ENCODE results near the gene TMEM117.
A peak's percentile ranks its signal among the peaks of the same experiment; 100 is the strongest.

The TMEM117 gene

DNA sequence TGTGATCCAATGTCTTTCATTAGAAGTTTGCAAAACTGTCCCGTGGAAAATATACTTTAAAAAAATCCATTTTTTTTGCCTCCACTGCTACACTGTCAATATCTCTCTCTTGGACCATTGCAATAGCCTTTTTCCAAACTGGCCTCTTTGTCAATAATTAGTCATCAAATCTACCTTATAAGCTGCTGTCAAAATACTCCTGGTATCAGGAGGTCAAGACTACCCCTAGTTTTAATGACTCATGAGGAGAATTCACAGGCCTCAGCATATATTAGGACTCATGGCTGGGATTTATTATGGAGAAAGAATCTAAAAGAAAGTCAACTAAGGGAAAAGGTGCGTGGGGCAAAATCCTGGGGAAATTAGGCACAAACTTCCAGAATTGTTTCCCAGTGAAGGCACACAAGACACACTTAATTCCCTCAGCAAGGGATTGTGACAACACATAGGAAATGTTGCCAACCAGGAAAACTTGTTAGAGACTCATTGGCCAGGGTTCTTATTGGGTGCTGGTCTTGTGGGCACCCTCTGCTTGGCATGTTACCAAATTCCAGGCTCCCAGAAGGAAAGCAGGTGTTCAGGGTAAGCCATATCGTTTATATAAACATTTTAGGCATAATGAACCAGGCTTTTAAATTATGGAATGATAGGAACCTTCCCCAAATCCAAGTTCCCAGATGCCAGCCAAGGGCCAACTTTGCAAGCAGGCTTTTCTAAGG is 56.1 kb downstream of the TMEM117 start:
- Mint-ChIP-seq H3K9me3 (no peaks in the 10 kb centered on the region), H3K4me3 (no peak overlapping the region), H3K4me1 (no peaks in the 10 kb centered on the region), H3K36me3 (no peaks in the 10 kb centered on the region), H3K27ac (no peak overlapping the region)
- ATAC-seq (no peak), DNase-seq (ENCODE audit: low spot score in 2 of 2) (no peak)

DNA sequence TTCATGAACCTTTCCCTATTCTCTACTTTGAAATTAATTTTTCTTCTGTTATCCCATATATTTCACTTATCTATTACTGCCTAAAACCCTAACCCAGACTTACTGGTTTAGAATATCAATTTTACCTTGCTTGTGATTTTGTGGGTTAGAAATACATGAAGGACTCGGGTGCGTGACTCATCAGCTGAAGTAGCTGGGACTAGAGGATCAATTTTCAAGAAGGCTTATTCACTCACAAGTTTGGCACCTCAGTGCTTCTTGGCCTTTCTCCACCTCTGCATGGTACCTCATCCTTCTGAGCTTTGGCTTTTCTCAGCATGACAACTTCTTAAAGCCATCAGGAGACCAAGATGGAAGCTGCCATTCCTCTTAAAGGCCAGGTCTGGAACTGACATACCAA is 57.8 kb downstream of the TMEM117 start:
- Mint-ChIP-seq H3K4me3 (no peak overlapping the region), H3K36me3 (no peaks in the 10 kb centered on the region), H3K9me3 (no peaks in the 10 kb centered on the region), H3K27ac (no peak overlapping the region), H3K4me1 (no peaks in the 10 kb centered on the region)
- DNase-seq (ENCODE audit: low spot score in 2 of 2) (no peak), ATAC-seq (no peak)

- ATAC-seq (no peak), DNase-seq (ENCODE audit: low spot score in 2 of 2) (no peak)
- Mint-ChIP-seq H3K36me3 (no peaks in the 10 kb centered on the region), H3K27ac (no peak overlapping the region), H3K9me3 (no peaks in the 10 kb centered on the region), H3K4me3 (no peak overlapping the region), H3K4me1 (no peaks in the 10 kb centered on the region)
Observed at GRCh38 chr12:43895580-43896206, 59.8 kb downstream of the TMEM117 start.

DNA sequence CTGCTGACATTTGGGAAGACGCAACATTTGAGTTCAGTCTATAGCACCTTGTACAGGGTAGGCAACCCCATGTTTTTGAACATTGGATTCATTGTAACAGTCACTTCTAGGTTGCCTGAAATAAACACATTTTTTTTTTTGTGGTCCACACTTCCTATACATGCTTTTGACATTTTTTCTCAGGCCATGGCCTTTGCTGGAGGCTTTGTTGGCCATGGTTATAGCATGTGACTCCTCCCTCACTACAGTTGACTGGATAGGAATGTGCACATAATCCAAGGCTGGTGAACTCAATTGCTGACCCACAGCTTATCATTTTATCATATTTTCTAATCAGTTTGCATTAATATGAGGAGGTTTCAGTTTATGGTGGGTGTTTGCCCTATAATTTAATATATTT is 60.6 kb downstream of the TMEM117 start:
- H3K4me1 Mint-ChIP-seq: no peaks in the 10 kb centered on the region
- no peak for ATAC-seq
- DNase-seq (ENCODE audit: low spot score in 2 of 2): no peak
- no peaks in the 10 kb centered on the region for H3K36me3 Mint-ChIP-seq
- H3K27ac Mint-ChIP-seq: no peak overlapping the region
- no peaks in the 10 kb centered on the region for H3K9me3 Mint-ChIP-seq
- H3K4me3 Mint-ChIP-seq: no peak overlapping the region

- H3K27ac Mint-ChIP-seq: no peak overlapping the region
Observed at GRCh38 chr12:43898474-43898873, 62.6 kb downstream of the TMEM117 start.

DNA sequence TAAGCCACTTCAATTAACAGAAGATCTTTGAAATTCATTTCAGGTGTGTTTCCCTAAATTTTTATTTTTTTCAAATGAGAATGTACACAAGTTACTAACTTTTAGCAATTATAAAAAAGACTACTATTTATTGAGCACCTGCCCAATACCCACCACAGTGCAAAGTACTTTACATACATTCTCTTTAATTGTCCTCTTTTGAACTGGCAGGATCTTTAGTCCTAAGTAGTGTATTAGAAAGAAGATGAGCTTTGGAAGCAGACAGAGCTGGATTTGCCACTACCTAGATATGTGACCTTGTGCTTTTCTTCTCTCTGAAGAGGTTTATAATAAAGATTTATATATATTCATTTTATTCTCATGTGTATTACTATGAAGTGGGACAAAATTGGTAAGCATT is 63.7 kb downstream of the TMEM117 start:
- ATAC-seq (no peak), DNase-seq (ENCODE audit: low spot score in 2 of 2) (no peak)
- Mint-ChIP-seq H3K9me3 (no peaks in the 10 kb centered on the region), H3K36me3 (no peaks in the 10 kb centered on the region), H3K27ac (no peak overlapping the region), H3K4me1 (no peaks in the 10 kb centered on the region), H3K4me3 (no peak overlapping the region)

More at GRCh38 chr12:43898474-43898873, 62.6 kb downstream of the TMEM117 start:
- Mint-ChIP-seq H3K36me3 (no peaks in the 10 kb centered on the region), H3K4me3 (no peak overlapping the region), H3K9me3 (no peaks in the 10 kb centered on the region), H3K4me1 (no peaks in the 10 kb centered on the region)
- no peak for DNase-seq (ENCODE audit: low spot score in 2 of 2)
- ATAC-seq: no peak

DNA sequence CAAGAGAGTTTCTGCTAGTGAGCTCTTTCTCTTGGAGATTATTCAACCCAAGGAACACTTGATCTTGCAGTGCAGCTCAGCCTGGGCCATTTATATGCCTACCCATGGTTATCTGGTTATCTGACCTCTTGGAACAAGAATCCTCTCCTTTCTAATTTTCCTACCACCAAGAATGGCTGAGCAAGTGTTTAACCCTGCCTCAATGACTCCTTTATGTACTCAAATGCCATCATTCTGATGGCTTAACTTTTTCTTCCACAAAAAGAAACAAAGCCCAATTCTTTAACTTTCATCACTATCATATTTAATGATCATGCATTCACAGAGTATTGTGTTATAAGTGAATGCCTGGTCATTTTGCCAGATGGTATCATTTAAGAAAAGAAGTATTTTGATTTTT is 67.8 kb downstream of the TMEM117 start:
- Mint-ChIP-seq H3K4me1 (no peaks in the 10 kb centered on the region), H3K36me3 (no peaks in the 10 kb centered on the region), H3K9me3 (peaks cover 3% of the 10 kb centered on the region), H3K4me3 (no peak overlapping the region), H3K27ac (no peak overlapping the region)
- ATAC-seq (no peak), DNase-seq (ENCODE audit: low spot score in 2 of 2) (no peak)

GRCh38 chr12:43912859-43913258 is 77.0 kb downstream of the TMEM117 start:
- Mint-ChIP-seq H3K36me3 (no peaks in the 10 kb centered on the region), H3K27ac (no peak overlapping the region), H3K4me1 (no peaks in the 10 kb centered on the region), H3K9me3 (no peaks in the 10 kb centered on the region), H3K4me3 (no peak overlapping the region)
- DNase-seq (ENCODE audit: low spot score in 2 of 2) (no peak), ATAC-seq (no peak)

- H3K9me3 Mint-ChIP-seq: no peaks in the 10 kb centered on the region
- ATAC-seq (no peak), DNase-seq (ENCODE audit: low spot score in 2 of 2) (no peak)
- H3K36me3 Mint-ChIP-seq: no peaks in the 10 kb centered on the region
- no peak overlapping the region for H3K4me3 Mint-ChIP-seq
- H3K4me1 Mint-ChIP-seq: no peaks in the 10 kb centered on the region
- no peak overlapping the region for H3K27ac Mint-ChIP-seq
Observed at GRCh38 chr12:43914391-43914790, 78.5 kb downstream of the TMEM117 start.

DNA sequence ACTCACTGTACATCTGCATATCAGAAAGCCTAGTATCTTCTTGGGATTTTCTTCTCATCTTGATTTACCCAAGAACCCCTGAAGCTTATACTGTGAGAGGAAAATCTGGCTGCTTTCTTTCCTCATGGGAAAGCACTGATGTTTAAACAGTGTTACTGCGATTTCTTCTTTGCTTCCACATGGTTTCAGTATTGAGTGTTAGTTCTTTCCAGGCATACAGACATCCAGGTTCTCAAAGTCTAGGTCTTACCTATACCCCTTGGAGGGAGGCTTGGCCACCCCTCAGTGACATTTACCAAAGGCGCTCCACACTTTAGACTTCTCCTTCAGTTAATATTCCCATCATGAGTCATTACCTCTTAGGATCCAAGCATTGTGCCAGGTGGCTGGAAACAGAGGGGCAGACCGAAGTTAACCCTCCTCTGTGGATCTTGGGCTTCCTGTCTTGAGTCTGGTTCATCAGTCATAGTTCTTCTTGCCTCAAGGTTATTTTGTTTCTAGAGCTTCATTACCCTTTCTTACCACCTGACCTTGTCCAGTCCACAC is 79.1 kb downstream of the TMEM117 start:
- H3K36me3 Mint-ChIP-seq: no peaks in the 10 kb centered on the region
- no peaks in the 10 kb centered on the region for H3K9me3 Mint-ChIP-seq
- H3K4me3 Mint-ChIP-seq: no peak overlapping the region
- H3K27ac Mint-ChIP-seq: no peak overlapping the region
- DNase-seq (ENCODE audit: low spot score in 2 of 2) (no peak), ATAC-seq (no peak)
- no peaks in the 10 kb centered on the region for H3K4me1 Mint-ChIP-seq

GRCh38 chr12:43917896-43918295 is 82.0 kb downstream of the TMEM117 start:
- no peaks in the 10 kb centered on the region for H3K36me3 Mint-ChIP-seq
- no peaks in the 10 kb centered on the region for H3K9me3 Mint-ChIP-seq
- ATAC-seq (no peak), DNase-seq (ENCODE audit: low spot score in 2 of 2) (no peak)
- H3K27ac Mint-ChIP-seq: no peak overlapping the region
- peaks cover 6% of the 10 kb centered on the region for H3K4me1 Mint-ChIP-seq
- no peak overlapping the region for H3K4me3 Mint-ChIP-seq

DNA sequence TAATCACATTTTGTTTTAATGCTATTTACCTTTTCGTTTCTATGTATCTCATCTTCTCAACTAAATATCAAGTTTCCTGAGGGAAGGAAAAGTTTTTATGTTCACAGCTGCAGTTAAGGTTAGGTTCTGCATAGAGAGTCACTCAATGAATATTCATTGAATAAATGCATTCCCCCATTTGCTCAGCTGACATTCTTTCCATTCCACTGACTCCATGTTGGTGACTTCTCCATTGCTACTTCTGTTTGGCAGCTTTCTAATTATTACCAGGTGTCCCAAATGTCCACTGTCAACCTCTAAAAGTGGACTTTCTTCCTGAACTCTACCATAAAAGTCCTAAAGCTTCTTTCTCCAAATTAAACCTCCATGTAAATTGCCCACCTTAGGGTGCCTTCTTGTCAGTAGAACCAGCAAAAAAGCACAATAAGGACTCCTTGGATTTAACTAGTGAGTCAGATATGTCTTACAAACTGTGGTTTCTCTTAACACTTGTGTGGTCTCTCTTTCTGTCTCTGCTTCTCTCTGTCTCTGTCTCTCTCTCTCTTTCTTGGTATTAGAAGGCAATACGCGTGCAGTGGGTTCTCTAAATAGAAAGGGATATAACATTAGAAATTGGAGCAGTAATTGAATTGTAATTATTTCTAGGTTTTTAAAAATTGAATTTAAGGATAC is 85.9 kb downstream of the TMEM117 start:
- peaks cover 5% of the 10 kb centered on the region for H3K36me3 Mint-ChIP-seq
- H3K4me3 Mint-ChIP-seq: no peak overlapping the region
- no peak overlapping the region for H3K27ac Mint-ChIP-seq
- ATAC-seq (peak; percentile 61), DNase-seq (ENCODE audit: low spot score in 2 of 2) (no peak)
- H3K4me1 Mint-ChIP-seq: peaks cover 6% of the 10 kb centered on the region
- H3K9me3 Mint-ChIP-seq: no peaks in the 10 kb centered on the region

GRCh38 chr12:43930032-43930431 is 94.2 kb downstream of the TMEM117 start:
- DNase-seq (ENCODE audit: low spot score in 2 of 2) (no peak), ATAC-seq (no peak)
- no peak overlapping the region for H3K27ac Mint-ChIP-seq
- H3K36me3 Mint-ChIP-seq: peaks cover 5% of the 10 kb centered on the region
- H3K9me3 Mint-ChIP-seq: peaks cover 15% of the 10 kb centered on the region
- no peak overlapping the region for H3K4me3 Mint-ChIP-seq
- no peaks in the 10 kb centered on the region for H3K4me1 Mint-ChIP-seq

DNA sequence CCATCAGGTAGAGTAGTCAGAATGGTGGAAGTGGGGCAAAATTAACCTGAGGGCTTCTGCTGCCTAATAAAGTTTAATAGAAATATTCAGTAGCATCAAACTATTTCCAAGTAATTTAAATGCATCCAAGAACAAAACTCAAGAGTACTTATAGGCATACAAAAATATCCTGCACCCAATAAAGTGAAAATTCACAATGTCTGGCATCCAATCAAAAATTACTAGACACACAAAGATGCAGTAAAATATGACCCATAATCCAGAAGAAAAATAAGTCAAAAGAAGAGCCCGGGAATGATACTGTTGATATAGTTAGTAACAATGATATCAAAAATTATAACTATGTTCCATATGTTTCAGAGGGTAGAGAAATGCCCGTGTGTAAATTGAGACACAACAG is 95.3 kb downstream of the TMEM117 start:
- H3K9me3 Mint-ChIP-seq: peaks cover 15% of the 10 kb centered on the region
- no peaks in the 10 kb centered on the region for H3K36me3 Mint-ChIP-seq
- H3K27ac Mint-ChIP-seq: no peak overlapping the region
- H3K4me3 Mint-ChIP-seq: no peak overlapping the region
- DNase-seq (ENCODE audit: low spot score in 2 of 2) (no peak), ATAC-seq (no peak)
- no peaks in the 10 kb centered on the region for H3K4me1 Mint-ChIP-seq

DNA sequence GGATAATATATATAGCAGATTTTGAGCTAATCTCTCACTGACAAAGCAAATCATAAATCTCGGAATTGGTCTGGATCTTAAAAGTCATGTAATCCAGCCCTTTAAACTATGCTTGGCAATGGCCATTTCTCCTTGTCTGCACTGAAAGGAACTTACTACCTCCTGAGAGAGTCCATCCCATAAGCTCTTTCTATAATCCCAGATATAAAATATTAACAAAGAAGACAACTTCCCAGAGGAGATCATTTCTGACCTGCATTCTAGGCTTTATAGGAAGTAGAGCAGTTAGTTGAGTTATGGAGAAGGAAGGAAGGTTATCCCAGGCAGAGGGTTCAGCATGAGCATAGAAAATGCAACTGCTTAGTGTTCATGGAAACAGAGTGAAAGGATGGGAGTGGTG is 99.7 kb downstream of the TMEM117 start:
- Mint-ChIP-seq H3K4me3 (no peak overlapping the region), H3K27ac (no peak overlapping the region), H3K4me1 (no peaks in the 10 kb centered on the region), H3K9me3 (peaks cover 11% of the 10 kb centered on the region), H3K36me3 (no peaks in the 10 kb centered on the region)
- DNase-seq (ENCODE audit: low spot score in 2 of 2): no peak
- ATAC-seq: no peak

- DNase-seq (ENCODE audit: low spot score in 2 of 2) (no peak), ATAC-seq (no peak)
- no peaks in the 10 kb centered on the region for H3K4me1 Mint-ChIP-seq
- H3K27ac Mint-ChIP-seq: no peak overlapping the region
- no peak overlapping the region for H3K4me3 Mint-ChIP-seq
- H3K9me3 Mint-ChIP-seq: no peaks in the 10 kb centered on the region
- H3K36me3 Mint-ChIP-seq: no peaks in the 10 kb centered on the region
Observed at GRCh38 chr12:43937947-43938346, 102.1 kb downstream of the TMEM117 start.
